Measurements from ENCODE around the gene CAMP. TPM values are rescaled to one million over a fixed set of nuclear protein-coding genes. Genes with fewer than 3 reads are reported as not detected.

Gene CAMP
- total and polyA plus RNA-seq, 2 of the 13 experiments (the other 11 are each of a cell fraction or from before 2014, with no cell fraction given) = not detected

- no peak for TF ChIP-seq KLF13 (CRISPR knock-in tag; IDR thresholded peaks at IDR 0.05)
- no peak for TF ChIP-seq EHMT2 (IDR thresholded peaks at IDR 0.05; ENCODE audit: borderline replicate concordance, low read depth, low read length)
- TF ChIP-seq ZNF407 (CRISPR knock-in tag; IDR thresholded peaks at IDR 0.05; ENCODE audit: not compliant biosample characterization) = no peak
- no peak for TF ChIP-seq SOX5 (CRISPR knock-in tag; IDR thresholded peaks at IDR 0.05; ENCODE audit: borderline replicate concordance)
- no peak for TF ChIP-seq ATF4 (CRISPR knock-in tag; IDR thresholded peaks at IDR 0.05)
- TF ChIP-seq CENPBD1 (CRISPR knock-in tag; IDR thresholded peaks at IDR 0.05; ENCODE audit: borderline replicate concordance, low read depth) = no peak
- TF ChIP-seq KDM3A (CRISPR knock-in tag; IDR thresholded peaks at IDR 0.05; ENCODE audit: low read depth) = no peak
Measured at GRCh38 chr3:48178072-48178471, 45.2 kb upstream of the CAMP start (continued).

All from HepG2 (cell line).